NCI-H510A (cell line): ENCODE data around the gene ZNF3.
"Not testable (repeated sequence)": the region's sequence is repeated elsewhere in the genome, so short reads cannot be mapped to it uniquely, and the experiment has no call there.

Experiments used
- DNase-seq: peaks from one replicate; lab custom pipeline; 2025; lab: John Stamatoyannopoulos, UW

Gene ZNF3

DNA sequence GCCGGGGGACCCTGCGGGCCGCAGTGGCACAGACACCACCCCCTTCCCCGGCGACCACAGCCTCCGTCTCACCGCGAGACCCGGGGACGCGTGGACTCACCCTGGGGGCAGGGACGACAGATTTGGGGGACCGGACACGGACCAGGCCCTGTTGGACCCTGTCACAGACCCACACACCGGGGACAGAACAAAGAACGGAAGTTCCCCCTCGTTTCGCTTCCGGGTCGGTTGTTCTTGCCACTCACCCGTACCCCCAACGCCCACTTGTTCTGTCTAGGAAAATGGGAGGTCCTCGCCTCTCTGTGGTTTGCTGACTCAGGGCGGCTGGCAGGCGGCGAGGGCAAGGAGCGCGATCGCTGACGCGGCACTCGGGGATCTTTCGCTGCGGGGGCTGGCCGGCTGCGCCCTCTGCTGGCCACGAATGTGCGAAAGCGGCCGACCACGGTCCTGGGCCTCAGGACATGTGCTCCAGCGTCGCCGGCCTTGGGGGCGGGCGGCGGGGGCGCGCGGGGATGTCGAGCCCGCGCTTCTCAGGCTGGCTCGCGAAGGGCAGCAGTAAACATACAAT is at the start of gene ZNF3:
TSS of gene ZNF3 (minus strand) at position 189 of the 568 bp plus-strand sequence. CDS start 4,366 bp downstream, outside the sequence.
- peak; percentile 90 for DNase-seq

DNA sequence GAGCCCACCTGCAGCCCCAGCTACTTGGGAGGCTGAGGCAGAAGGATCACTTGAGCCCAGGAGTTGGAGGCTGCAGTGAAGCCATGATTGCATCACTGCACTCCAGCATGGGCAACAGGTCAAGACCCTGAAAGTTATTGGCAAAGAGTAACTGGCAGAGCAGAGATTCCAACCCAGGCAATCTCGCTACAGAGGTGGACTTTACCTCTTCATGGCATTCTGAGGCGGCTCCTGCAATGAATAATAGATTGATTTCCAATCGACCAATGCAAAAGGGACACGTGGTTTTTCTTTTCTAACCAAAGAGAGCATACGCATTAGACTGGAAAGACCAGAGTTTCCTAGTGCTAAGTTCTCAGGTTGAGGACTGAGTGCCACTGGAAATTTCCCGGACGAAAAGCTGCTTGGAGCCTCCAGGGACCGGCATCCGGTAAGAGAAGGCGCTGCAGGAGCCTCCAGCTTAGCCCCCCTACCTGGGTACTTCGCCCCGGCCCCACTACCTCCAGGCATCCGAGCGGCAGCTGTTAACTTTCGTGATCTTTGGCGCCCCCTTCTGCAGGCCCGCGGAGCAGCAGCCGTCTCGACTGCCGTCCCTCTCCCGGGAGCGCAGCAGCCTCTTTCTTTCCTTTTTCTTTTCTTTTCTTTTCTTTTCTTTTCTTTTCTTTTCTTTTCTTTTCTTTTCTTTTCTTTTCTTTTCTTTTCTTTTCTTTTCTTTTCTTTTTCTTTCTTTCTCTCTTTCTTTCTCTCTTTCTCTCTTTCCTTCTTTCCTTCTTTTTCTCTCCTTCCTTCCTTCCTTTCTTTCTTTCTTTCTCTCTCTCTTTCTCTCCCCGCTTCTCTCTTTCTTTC is 49.3 kb upstream of the ZNF3 start:
- DNase-seq: peak; percentile 24

DNA sequence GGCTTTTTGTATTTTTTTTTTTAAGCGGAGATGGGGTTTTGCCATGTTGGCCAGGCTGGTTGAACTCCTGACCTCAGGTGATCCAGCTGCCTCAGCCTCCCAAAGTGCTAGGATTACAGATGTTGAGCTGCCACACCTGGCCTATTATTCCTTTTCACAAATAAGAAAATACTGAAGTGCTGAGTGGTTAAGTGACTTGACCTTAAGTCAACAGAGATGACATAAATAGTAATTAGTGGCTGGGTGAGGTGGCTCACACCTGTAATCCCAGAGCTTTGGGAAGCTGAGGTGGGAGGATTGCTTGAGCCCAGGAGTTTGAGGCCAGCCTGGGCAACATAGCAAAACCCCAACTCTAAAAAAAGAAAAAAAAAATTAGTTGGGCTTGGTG is 48.7 kb upstream of the ZNF3 start:
- DNase-seq: not testable (repeated sequence)

DNA sequence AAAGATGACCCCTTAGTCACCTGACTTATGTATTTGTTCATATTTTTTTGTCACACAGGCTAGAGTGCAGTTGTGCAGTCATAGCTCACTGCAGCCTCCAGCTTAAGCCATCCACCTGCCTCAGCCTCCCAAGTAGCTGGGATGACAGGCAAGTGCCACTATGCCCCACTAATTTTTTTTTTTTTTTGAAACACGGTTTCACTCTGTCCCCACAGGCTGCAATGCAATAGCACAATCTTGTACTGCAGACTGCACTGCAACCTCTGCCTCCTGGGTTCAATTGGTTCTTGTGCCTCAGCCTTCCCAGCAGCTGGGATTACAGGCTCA is 47.1 kb upstream of the ZNF3 start:
- no peak for DNase-seq

DNA sequence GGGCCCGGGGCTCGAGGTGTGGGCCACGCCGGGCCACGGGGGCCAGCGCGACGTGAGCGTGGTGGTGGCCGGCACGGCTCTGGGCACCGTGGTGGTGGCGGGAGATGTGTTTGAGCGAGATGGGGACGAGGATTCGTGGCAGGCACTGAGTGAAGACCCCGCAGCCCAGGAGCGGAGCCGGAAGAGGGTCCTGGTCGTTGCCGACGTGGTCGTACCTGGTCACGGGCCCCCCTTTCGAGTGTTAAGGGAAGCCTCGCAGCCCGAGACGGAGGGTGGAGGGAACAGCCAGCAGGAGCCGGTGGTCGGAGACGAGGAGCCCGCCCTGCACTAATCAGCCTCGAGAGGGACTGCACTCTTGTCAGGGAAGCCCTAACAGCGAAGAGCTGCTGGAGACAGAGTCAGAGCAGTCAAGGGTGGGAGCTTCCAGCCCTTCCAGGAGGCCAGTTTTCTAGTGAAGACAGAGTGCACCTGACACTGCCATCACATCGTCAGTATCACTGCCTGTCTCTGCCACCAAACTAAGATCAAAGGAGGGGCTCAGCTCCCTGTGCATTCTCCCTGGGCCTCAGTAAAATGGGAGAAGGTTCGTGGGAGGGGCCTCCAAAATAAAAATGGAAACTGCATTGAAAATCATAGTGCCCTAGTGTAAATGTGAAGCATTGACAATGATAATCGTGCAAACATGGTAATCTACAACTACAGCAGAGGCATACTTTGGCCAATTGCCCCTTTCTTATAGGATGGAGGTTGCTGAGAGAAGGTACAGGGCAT is 46.5 kb upstream of the ZNF3 start:
- no peak for DNase-seq

DNA sequence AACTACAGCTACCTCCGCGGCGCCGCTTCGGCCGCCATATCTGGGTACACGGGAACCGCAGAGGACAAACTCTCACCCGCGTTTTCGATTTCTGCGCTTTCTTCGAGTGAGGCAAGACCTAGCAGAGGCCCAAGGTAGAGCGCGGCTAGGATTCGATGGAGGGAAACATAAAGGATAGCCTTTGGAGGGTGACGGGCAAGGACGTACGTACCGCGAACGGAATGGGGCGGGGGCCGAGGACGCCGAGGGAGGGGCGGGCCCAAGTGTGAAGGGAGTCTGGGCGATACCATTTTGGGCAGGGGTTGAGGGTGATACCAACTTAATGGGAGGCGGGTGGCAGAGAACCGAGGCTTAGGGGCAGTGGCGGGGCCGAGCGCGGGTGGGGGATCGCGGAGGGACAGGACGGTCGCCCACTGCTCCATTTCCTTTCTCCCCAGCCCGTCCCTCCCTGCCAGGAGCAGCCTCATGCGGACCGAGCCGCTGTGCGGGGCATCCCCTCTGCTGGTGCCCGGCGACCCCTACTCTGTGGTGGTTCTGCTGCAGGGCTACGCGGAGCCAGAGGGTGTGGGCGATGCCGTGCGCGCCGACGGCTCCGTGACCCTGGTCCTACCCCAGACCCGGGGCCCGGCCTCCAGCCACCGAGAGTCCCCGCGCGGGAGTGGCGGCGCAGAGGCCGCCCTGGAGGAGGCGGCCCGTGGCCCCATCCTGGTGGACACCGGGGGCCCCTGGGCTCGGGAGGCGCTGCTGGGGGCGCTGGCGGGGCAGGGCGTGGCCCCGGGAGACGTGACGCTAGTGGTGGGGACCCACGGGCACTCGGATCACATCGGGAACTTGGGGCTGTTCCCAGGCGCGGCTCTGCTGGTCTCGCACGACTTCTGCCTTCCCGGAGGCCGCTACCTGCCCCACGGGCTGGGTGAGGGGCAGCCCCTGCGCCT is 45.7 kb upstream of the ZNF3 start, which contains the start of gene MBLAC1:
TSS of gene MBLAC1 (plus strand) at position 37 of the 935 bp plus-strand sequence. CDS start at position 466, 429 bp downstream.
- peak; percentile 76 for DNase-seq

DNA sequence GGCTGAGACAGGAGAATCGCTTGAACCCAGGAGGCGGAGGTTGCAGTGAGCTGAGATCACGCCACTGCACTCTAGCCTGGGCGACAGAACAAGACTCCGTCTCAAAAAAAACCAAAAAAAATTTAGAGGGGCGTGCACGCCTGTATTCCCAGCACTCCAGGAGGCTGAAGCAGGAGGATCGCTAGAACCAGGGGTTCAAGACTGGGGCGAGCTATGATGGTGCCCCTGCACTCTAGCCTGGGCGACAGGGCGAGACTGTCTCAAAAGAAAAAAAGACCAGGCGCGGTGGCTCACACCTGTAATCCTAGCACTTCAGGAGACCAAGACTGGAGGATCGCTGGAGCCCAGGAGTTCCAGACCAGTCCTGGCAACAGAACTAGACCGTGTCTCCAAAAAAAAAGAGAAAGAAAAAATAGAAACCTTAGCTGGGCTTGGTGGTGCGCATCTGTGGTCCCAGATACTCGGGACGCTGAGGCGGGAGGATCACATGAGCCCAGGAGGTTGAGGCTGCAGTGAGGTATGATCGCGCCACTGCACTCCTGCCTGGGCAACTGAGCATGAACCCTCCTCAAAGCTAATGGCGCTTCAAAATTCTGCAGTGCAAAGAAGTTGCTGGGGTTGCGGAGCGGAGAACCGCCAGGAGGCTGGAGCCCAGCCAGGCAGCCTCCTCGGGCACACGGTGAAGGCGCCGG is 44.9 kb upstream of the ZNF3 start:
- DNase-seq: no peak

DNA sequence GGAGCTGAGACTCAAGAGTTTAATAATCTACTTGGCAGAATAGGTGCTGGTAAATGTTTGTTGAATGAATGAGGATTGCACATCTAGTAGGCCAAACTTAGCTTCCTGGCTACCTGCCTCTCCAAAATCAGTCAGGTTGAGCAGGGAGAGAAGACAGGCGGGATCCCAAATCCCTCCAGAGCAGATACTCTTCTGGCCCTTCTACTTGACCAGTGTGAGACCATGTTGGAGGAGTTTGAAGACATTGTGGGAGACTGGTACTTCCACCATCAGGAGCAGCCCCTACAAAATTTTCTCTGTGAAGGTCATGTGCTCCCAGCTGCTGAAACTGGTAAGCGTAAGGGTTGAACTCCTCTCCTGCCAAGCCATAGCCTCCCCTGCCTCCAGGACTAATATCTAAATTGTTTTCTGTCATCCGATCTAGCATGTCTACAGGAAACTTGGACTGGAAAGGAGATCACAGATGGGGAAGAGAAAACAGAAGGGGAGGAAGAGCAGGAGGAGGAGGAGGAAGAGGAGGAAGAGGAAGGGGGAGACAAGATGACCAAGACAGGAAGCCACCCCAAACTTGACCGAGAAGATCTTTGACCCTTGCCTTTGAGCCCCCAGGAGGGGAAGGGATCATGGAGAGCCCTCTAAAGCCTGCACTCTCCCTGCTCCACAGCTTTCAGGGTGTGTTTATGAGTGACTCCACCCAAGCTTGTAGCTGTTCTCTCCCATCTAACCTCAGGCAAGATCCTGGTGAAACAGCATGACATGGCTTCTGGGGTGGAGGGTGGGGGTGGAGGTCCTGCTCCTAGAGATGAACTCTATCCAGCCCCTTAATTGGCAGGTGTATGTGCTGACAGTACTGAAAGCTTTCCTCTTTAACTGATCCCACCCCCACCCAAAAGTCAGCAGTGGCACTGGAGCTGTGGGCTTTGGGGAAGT is 43.0 kb upstream of the ZNF3 start:
- no peak for DNase-seq

DNA sequence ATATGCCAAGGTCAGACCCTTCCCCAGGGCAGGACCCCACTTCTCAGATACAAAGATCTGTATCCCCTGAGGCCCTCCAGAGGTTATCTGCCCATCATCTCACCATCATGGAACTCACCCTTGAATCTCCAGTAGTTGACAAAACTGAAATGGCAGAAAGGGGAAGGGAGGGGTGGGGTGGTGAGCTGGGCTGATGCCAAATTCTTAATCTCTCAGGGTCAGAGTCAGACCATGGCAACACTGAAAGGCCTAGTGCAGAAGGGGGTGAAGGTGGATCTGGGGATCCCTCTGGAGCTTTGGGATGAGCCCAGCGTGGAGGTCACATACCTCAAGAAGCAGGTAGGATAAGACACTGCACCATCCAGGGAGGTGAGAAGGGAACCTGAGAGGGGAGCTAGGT is 41.0 kb upstream of the ZNF3 start:
- no peak for DNase-seq

DNA sequence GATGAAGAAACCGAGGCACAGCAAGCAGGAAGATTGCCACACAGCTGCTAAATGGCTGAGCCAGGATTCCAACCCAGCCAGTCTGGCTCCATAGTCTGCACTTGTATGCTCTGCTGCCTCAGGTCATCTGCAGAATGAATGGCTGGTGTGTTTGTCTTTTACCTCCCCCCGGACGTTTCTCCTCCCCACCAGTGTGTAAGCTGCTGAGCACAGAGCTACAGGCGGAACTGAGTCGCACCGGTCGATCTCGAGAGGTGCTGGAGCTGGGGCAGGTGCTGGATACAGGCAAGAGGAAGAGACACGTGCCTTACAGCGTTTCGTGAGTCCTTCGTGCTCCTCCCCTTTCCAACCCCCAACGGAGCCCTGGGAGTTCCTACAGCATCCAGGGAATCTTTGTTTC is 40.5 kb upstream of the ZNF3 start:
- peak; percentile 88 for DNase-seq

DNA sequence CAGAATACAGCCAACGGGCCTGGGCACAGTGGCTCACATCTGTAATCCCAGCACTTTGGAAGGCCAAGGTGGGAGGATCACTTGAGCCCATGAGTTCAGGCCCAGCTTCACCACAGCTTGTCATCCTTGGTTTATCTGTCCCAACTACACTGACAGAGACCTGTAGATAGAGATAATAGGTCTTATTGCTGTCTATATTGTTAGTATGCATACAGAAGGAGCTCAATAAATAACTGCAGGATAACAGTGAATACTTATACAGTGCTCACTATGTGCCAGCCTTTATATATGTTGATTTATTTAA is 39.2 kb upstream of the ZNF3 start:
- no peak for DNase-seq

DNA sequence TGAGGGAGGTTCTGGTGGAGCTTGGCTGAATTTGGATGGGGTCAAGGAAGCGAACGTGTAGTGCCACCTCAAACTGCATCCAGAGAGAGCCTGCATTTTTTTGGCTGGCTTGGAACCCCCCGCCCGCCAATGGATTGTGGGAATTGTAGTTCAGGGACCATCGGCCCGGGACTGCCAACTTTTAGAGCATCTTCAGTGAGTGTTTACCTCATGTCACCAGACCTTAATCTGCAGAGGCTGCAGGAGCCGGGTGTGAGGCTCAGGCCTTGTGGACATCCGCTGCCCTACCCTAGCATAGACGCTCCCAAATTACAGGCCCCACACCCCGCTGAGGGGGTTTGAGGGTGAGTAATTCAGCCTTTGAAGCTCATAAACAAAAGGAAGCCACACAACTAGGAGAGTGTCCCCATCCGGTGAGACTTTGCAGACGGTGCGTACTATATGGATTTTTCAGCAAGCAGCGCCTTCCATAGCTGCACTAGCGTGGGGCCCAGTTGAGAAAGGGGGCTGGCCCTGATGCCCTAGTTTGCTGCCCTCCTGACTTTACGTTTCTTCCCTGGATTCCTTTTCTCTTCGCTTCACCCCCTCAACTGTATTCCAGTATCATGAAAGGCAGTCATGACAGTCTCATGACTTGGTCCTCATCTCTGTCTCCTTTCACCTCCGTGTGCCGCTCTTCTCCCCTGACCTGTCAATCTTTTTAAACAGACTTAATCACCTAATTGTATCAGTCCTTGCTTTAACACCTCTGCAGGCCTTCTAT is 38.6 kb upstream of the ZNF3 start:
- DNase-seq: no peak

DNA sequence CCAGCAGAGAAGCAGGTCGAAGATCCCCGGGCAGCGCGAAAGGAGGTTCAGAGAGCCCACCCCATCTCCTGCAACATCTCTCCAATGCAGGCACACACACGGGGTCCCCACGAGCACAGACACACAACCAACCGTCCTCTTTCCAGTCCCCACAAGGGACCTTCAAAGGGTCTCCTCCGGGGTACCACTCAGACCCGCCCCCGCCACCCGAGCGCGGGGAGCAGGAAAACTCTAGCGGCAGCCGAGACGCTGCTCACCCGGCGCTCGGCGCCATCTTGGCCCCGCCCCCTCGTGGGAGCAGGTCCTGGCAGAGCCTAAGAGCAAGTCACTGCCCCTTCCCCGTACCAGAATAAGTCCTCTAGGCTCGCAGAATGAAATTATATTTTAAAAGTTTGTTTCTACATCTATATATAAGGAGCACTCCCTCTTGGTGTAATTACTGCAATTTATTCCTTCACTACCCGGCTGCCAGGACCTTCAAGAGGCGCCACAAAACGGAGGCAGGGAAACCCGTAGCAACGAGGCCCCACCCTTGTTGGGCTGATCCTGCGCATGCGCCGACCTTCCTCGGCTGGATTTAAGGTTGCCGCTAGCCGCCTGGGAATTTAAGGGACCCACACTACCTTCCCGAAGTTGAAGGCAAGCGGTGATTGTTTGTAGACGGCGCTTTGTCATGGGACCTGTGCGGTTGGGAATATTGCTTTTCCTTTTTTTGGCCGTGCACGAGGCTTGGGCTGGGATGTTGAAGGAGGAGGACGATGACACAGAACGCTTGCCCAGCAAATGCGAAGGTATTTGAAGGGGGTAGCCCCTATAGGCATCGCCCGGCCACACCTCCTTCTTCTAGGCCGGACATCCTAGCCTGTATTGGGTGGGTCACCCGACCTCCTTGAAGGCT is 37.8 kb upstream of the ZNF3 start, which contains the start of the genes CNPY4 and TAF6:
TSS of gene CNPY4 (plus strand) at position 563 of the 898 bp plus-strand sequence. CDS start at position 674, 111 bp downstream.
TSS of gene TAF6 (minus strand) at position 287 of the 898 bp plus-strand sequence. CDS start 5,149 bp downstream, outside the sequence.
- peak; percentile 74 for DNase-seq

DNA sequence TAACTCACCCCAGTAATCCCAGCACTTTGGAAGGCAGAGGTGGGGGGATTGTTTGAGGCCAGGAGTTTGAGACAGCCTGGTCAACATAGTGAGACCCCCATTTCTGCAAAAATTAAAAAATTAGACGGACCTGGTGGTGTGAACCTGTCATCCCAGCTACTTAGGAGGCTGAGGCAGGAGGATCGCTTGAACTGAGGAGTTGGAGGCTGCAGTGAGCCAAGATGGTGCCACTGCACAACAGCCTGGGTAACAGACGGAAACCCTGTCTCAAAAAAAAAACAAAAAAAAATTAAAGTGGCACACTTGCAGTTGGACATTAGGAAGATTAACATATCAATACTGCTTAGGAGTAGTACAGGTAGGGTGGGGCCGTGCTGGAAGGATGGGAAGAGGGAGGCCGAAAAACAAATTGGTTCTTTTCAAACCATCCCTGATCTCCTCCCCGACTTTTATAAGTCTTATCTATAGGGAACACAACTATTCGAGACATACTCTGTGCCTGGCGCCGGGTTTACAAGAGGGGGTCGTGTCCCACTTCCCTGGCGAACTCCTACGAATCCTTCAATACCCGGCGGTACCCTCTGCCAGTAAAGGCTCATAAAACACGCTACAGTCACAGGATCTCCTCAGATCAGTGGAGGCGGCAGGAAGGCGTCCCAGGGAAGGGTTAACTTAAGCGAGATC is 37.0 kb upstream of the ZNF3 start:
- DNase-seq: no peak

DNA sequence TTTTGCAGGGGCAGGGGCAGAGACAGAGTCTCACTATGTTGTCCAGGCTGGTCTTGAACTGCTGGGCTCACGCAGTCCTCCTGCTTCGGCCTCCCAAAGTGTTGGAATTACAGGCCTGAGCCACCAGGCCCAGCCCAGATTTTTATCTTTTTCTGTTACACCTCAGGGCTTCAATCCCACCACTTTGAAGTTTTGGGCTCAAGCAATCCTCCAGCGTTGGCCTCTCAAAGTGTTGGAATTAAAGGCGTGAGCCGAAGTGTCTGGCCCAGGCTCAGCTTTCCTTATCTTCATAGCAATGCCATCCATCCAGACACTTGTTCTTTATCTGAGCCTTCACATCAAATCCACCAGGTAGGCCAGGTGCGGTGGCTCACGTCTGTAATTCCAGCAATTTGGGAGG is 33.5 kb upstream of the ZNF3 start:
- no peak for DNase-seq

DNA sequence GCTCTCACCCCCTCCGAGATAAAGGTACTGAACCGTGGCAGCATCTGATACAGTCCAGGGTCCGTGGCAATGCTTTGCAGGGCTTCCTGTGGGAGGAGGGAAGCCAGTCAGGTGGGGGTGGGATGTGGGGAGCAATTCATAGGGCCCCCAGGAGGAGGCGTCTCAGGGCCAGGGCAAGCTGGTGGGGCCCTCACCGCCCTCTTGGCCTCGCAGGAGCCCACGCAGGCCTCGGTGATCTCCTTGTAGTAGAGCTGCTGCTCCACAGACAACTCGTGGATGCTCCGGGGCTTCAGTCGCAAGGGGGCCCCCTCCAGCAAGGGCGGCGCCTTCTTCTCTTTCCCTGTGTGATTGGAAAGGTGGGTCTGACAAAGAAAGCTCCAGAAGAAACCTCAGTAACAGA is 30.4 kb upstream of the ZNF3 start:
- DNase-seq: no peak

DNA sequence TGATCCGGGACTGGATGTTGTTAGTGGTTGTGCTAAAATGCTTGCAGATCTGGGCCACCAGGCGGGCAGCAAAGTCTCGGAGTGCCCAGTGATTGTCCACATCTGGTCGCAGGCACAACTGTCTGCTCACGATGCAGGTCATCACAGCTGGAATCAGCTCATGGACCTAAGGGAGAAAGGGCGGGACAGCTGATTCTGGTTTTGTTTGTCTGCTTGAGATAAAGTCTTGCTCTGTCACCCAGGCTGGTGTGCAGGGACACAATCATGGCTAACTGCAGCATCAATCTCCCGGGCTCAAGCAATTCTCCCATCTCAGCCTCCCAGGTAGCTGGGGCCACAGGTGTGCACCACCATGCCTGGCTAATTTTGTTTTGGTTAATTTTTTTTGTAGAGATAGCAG is 29.6 kb upstream of the ZNF3 start:
- no peak for DNase-seq
